Choroid plexus epithelial cell (primary cell): ENCODE results near the gene PEX5L.
A peak's percentile ranks its signal among the peaks of the same experiment; 100 is the strongest.

Source experiments
- DNase-seq: peaks from one replicate; pipeline ENCODE4 v3.0.0-alpha.2; 2010; ENCODE audit warnings: low read depth
- H3K4me3 ChIP-seq: 2 replicates; pipeline ENCODE4 v1.5.1; 2011; ENCODE audit warnings: low read depth, mild to moderate bottlenecking, control low read depth, low read length, moderate library complexity
- CTCF ChIP-seq: conservative IDR thresholded peaks from 2 replicates; pipeline ENCODE4 v1.5.1; 2011; ENCODE audit warnings: low read depth, mild to moderate bottlenecking, control low read depth, inconsistent platforms, low read length, moderate library complexity

The PEX5L gene

GRCh38 chr3:179907784-179908482 is 128.8 kb downstream of the PEX5L start:
- DNase-seq = no peak
- no peak overlapping the region for H3K4me3 ChIP-seq
- TF ChIP-seq CTCF = no peak

GRCh38 chr3:179902061-179902460 is 134.7 kb downstream of the PEX5L start:
- no peak for TF ChIP-seq CTCF
- H3K4me3 ChIP-seq = no peak overlapping the region
- no peak for DNase-seq

- H3K4me3 ChIP-seq = no peak overlapping the region
- TF ChIP-seq CTCF = no peak
- peak; percentile 63 for DNase-seq
Measured at GRCh38 chr3:179898024-179898423, 138.7 kb downstream of the PEX5L start.

GRCh38 chr3:179897231-179897630 is 139.5 kb downstream of the PEX5L start:
- no peak overlapping the region for H3K4me3 ChIP-seq
- TF ChIP-seq CTCF = no peak
- no peak for DNase-seq

- no peak for DNase-seq
- H3K4me3 ChIP-seq = no peak overlapping the region
- no peak for TF ChIP-seq CTCF
Measured at GRCh38 chr3:179896507-179896906, 140.2 kb downstream of the PEX5L start.

- no peak for DNase-seq
- H3K4me3 ChIP-seq = no peak overlapping the region
Measured at GRCh38 chr3:179895330-179895729, 141.4 kb downstream of the PEX5L start.

More at GRCh38 chr3:179895330-179895729, 141.4 kb downstream of the PEX5L start:
- no peak for TF ChIP-seq CTCF
